GM12872 (cell line): ENCODE results near the gene REXO5.

ENCODE experiments used
- TF ChIP-seq, protein P1 (sequence below): IDR thresholded peaks from 3 replicates; pipeline ENCODE4 v1.5.1; 2011; ENCODE audit warnings: low read depth, mild to moderate bottlenecking, low read length, moderate library complexity; ENCODE audit not compliant: insufficient read depth

Gene REXO5

DNA sequence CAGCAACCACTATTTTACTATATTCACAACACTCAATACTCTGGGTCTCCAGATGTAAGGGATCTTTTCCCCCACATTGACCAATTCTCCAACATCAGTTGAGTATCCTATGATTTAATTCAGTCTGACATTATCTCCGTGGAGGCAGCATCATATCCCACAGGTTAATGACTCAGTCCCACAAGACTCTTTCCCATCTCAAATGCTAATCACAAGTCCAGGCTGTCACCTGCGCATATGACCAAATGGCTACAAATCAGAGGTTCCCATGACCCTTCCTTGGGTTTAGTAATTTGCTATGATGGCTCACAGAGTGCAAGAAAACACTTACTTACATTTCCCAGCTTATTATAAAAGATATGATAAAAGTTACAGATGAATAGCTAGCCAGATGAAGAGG is 23.9 kb upstream of the REXO5 start:
- TF ChIP-seq, protein P1, sequence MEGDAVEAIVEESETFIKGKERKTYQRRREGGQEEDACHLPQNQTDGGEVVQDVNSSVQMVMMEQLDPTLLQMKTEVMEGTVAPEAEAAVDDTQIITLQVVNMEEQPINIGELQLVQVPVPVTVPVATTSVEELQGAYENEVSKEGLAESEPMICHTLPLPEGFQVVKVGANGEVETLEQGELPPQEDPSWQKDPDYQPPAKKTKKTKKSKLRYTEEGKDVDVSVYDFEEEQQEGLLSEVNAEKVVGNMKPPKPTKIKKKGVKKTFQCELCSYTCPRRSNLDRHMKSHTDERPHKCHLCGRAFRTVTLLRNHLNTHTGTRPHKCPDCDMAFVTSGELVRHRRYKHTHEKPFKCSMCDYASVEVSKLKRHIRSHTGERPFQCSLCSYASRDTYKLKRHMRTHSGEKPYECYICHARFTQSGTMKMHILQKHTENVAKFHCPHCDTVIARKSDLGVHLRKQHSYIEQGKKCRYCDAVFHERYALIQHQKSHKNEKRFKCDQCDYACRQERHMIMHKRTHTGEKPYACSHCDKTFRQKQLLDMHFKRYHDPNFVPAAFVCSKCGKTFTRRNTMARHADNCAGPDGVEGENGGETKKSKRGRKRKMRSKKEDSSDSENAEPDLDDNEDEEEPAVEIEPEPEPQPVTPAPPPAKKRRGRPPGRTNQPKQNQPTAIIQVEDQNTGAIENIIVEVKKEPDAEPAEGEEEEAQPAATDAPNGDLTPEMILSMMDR = no peak

DNA sequence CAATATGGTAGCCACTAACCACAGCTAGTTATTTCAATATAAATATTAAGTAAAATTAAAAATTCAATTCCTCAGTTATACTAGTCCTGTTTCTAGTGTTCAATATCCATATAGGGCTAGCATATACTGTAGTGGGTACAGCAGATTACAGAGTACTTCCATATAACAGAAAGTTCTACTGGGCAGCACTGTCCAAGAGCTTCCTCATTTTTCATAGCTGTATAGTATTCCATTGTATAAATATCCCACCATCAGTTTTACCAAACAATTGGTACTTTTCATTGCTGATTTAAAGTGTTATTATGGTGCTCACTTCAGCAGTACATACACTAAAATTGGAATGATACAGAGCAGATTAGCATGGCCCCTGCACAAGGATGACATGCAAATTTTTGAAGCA is 22.1 kb upstream of the REXO5 start:
- TF ChIP-seq, protein P1 = no peak

DNA sequence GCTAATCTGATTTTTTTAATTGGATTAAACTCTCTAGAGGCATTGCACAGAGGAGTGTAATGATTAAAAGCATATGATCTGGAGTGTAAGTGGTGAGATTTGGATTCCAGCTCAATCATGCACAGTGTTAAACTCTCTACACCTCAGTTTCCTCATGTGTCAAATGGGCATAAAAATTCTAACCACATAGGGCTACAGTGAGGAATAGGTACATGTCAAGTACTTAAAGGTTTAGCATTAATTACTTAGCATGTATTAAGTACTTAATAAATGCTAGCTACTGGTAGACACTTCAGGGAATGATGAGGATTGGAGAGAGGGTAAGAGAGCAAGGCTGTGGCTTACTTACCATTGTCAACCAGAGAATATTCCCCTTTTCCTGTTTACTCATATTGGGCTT is 17.2 kb upstream of the REXO5 start:
- TF ChIP-seq, protein P1 = no peak

DNA sequence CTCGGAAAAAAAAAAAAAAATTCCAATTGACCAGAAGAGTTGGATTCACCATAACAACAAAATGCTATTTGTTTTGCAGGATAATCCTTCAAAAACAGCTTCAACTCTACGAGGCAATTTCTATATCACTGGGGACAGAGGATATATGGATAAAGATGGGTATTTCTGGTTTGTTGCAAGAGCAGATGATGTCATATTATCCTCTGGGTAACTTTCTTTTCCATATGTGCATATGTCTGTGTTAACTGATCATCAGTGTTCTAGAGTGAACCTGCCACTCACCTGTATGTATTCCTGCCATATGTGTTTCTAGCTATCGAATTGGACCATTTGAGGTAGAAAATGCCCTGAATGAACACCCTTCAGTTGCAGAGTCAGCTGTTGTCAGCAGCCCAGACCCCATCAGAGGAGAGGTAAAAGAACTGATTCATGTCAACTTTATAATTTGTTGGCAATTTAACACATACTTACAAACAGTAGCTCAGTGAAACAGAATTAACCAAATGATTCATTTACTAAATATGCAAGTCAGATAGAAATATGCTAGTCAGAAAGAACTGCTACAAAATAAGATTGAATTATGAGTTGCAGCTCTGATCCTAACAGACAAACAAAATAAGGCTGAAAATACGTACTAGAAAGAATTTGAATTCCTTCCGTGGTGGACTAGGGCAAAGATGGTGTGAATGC is 14.3 kb upstream of the REXO5 start:
- TF ChIP-seq, protein P1 = no peak

DNA sequence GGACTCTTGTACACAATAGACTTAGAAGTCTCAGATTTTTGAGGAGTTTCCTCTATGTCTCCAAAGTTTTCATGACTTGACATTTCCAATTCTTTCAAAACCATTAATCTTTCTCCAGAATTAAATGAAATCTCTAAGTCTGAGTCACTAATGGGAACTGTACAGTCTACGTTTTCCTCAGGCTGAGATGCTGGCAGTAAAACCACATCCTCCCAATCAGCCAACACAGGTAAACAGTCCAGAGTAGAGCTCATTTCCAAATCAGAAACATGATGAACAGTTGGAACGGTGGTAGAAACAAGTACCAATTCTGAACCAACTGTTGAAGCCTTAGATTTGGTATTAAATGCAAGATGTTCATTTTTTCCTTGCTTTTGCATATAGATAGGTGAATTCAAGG is 8.0 kb upstream of the REXO5 start:
- TF ChIP-seq, protein P1 = no peak

DNA sequence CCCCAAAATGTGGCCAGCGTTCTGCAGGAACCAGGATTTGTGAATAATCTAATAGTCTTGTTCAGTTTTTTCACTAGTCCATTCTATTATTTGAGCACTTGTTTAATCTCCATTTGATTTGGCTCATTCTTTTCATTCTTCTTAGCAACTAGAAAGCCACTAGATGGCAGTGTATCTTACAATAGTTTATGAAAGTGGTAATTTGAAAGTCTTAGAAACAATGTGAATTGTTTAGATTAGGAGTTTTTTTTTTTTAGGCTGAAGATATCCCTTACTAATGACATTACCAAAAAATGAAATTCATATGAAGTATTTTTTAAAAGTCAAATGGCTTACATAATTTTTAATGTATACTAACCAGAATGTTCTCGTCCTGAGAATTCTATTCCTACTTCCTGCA is 6.7 kb upstream of the REXO5 start:
- TF ChIP-seq, protein P1 = peak; percentile 24; the same call in 1 of the 3 replicates

DNA sequence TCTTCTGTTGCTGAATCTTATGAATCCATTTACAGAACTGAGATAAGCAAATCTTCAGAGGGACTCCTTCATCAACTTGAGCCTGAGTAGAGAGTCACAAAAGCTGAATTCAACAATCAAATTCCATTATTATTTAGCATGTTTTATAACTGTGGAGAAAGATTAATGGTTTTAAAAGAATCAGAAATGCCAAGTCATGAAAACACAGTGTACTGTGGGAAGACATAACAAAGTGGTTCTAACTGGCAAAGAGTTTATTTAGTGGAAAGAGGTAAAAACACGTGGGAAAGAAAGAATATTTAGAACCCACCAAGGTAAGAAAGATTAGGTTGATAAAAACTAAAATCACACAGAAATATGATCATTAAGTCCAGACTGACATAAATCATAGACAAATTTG is 5.0 kb upstream of the REXO5 start:
- TF ChIP-seq, protein P1 = no peak
